ENCODE results near the gene PELI1.

DNA sequence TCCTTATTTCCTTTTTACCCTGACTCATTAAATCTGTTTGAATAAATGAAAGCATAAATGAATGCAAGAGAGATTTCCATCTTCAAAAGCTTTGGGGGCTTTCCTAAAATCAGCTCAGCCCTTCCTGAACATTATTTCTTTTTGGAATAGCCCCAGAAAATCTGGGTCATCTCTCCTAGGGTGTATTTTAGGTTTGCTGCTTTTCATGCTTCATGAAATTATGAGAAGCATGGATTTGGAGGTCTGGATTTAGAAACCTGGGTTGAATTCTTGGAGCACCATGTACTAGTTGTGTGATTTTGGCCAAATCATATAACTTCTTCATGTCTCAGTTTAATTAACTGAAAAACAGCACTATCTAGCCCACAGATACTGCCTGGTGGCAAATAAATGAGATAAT, 24.0 kb upstream of the PELI1 start:
- TF ChIP-seq EZH2phosphoT487 (IDR thresholded peaks at IDR 0.05; ENCODE audit: insufficient read depth, low read depth) (no peak), EZH2 (IDR thresholded peaks at IDR 0.05; ENCODE audit: insufficient read depth, poor library complexity, severe bottlenecking) (no peak)

Data from GM23248 (cell line).